ENCODE results near the gene NEXN. TPM values are rescaled to one million over a fixed set of nuclear protein-coding genes. Genes with fewer than 3 reads are reported as not detected.

Gene NEXN
- total RNA-seq, 2 donors from 2014 or later: 5.7 TPM

DNA sequence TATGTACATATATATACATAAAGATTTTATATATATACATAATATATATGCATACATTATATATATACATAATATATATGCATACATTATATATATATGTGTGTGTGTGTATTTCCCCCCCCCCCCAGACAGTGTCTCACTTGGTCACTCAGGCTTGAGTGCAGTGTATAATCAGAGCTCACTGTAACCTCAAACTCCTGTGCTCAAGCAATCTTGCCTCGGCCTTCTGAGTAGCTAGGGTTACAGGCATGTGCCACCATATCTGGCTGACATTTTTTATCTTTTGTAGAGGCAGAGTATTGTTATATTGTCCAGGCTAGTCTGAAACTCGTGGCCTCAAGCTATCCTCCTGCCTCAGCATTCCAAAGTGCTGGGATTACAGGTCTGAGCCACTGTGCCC is 99.5 kb downstream of the NEXN start:
- WGBS, 2 experiments (ENCODE audit: insufficient coverage in 1 of 2, insufficient read length in 1 of 2): 89 to 90% methylated on average over 2 of the region's 2 CpGs
- Histone ChIP-seq H3K27ac (ENCODE audit: low read depth, low read length) (no peak overlapping the region), H3K36me3 (ENCODE audit: control insufficient read depth, insufficient read depth, low read length) (peaks cover 6% of the 10 kb centered on the region), H3K27me3 (ENCODE audit: control insufficient read depth, insufficient read depth, low read length, poor library complexity, severe bottlenecking) (no peaks in the 10 kb centered on the region), H3K9me3 (ENCODE audit: control insufficient read depth, low read length) (no peaks in the 10 kb centered on the region), H3K4me3 (ENCODE audit: low read length) (no peak overlapping the region), H3K9ac (ENCODE audit: extremely low read depth, low read length, poor library complexity, severe bottlenecking) (no peak overlapping the region), H3K4me1 (ENCODE audit: control insufficient read depth, insufficient read depth, low read length) (peaks cover 12% of the 10 kb centered on the region)
- H3K9me3 Mint-ChIP-seq: no peaks in the 10 kb centered on the region
- DNase-seq: no peak
- H3K4me1 Mint-ChIP-seq: peaks cover 38% of the 10 kb centered on the region
- TF ChIP-seq, protein P1, sequence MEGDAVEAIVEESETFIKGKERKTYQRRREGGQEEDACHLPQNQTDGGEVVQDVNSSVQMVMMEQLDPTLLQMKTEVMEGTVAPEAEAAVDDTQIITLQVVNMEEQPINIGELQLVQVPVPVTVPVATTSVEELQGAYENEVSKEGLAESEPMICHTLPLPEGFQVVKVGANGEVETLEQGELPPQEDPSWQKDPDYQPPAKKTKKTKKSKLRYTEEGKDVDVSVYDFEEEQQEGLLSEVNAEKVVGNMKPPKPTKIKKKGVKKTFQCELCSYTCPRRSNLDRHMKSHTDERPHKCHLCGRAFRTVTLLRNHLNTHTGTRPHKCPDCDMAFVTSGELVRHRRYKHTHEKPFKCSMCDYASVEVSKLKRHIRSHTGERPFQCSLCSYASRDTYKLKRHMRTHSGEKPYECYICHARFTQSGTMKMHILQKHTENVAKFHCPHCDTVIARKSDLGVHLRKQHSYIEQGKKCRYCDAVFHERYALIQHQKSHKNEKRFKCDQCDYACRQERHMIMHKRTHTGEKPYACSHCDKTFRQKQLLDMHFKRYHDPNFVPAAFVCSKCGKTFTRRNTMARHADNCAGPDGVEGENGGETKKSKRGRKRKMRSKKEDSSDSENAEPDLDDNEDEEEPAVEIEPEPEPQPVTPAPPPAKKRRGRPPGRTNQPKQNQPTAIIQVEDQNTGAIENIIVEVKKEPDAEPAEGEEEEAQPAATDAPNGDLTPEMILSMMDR (conservative IDR thresholded peaks at IDR 0.05): no peak
- peaks cover 21% of the 10 kb centered on the region for H3K36me3 Mint-ChIP-seq (ENCODE audit: low read depth)
- H3K27ac Mint-ChIP-seq: no peak overlapping the region
- no peaks in the 10 kb centered on the region for H3K27me3 Mint-ChIP-seq (ENCODE audit: insufficient read depth)
- no peak overlapping the region for H3K4me3 Mint-ChIP-seq

DNA sequence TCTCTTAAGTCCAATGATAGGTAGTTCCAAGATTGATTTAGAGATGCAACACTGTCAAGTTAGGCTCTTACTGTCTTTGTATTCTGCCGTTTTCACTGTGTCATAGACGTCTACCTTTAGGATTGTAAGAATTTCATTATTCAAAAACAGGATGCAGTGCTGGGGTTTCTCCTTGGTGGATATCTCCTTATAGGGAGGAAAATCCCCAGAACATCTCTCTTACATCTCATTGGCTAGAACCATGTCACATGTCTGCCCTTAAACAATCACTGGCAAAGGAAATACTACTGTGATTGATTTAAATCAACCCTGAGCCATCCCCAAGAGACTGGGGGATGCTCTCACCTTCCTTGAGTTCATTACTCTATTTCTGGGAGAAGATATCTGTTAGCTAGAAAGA is 101.3 kb downstream of the NEXN start:
- 86 to 98% methylated on average over 2 of the region's 2 CpGs for WGBS, 2 experiments (ENCODE audit: insufficient coverage in 1 of 2, insufficient read length in 1 of 2)
- Histone ChIP-seq H3K36me3 (ENCODE audit: control insufficient read depth, insufficient read depth, low read length) (peaks cover 11% of the 10 kb centered on the region), H3K27me3 (ENCODE audit: control insufficient read depth, insufficient read depth, low read length, poor library complexity, severe bottlenecking) (no peaks in the 10 kb centered on the region), H3K4me3 (ENCODE audit: low read length) (no peak overlapping the region), H3K9ac (ENCODE audit: extremely low read depth, low read length, poor library complexity, severe bottlenecking) (no peak overlapping the region), H3K4me1 (ENCODE audit: control insufficient read depth, insufficient read depth, low read length) (peaks cover 8% of the 10 kb centered on the region), H3K27ac (ENCODE audit: low read depth, low read length) (no peak overlapping the region), H3K9me3 (ENCODE audit: control insufficient read depth, low read length) (no peaks in the 10 kb centered on the region)
- no peaks in the 10 kb centered on the region for H3K27me3 Mint-ChIP-seq (ENCODE audit: insufficient read depth)
- peaks cover 26% of the 10 kb centered on the region for H3K4me1 Mint-ChIP-seq
- no peaks in the 10 kb centered on the region for H3K9me3 Mint-ChIP-seq
- no peak overlapping the region for H3K27ac Mint-ChIP-seq
- DNase-seq: no peak
- TF ChIP-seq, protein P1 (conservative IDR thresholded peaks at IDR 0.05): no peak
- no peak overlapping the region for H3K4me3 Mint-ChIP-seq
- peaks cover 27% of the 10 kb centered on the region for H3K36me3 Mint-ChIP-seq (ENCODE audit: low read depth)

DNA sequence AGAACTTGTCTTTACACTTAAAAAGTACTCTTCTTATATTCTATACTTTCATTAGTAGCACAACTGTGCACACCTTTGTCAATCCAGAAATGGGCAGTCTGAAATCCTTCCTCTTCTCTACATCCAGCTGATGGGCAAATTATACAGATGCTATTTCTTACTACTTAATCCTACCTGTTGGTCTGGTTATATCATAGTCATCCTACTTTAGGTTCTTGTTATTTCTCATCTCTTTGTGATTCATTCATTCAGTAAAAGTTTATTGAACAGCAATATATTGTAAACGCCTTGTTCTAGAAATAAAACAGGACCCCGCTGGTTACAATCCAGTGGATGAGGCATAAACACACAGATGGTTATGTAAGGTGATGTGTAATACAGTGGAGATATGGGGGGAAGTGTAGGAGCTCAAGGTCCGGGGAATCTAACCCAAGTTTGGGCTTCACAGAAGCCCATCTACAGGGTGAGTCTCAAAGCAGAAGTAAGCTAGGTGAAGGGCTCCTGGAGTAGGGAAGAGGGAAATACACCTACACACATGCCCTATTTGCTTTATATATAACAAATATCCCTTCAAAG is 102.3 kb downstream of the NEXN start:
- Histone ChIP-seq H3K9me3 (ENCODE audit: control insufficient read depth, low read length) (no peaks in the 10 kb centered on the region), H3K27me3 (ENCODE audit: control insufficient read depth, insufficient read depth, low read length, poor library complexity, severe bottlenecking) (no peaks in the 10 kb centered on the region), H3K27ac (ENCODE audit: low read depth, low read length) (no peak overlapping the region), H3K4me3 (ENCODE audit: low read length) (no peak overlapping the region), H3K4me1 (ENCODE audit: control insufficient read depth, insufficient read depth, low read length) (peaks cover 6% of the 10 kb centered on the region), H3K9ac (ENCODE audit: extremely low read depth, low read length, poor library complexity, severe bottlenecking) (no peak overlapping the region), H3K36me3 (ENCODE audit: control insufficient read depth, insufficient read depth, low read length) (peaks cover 21% of the 10 kb centered on the region)
- H3K27me3 Mint-ChIP-seq (ENCODE audit: insufficient read depth): no peaks in the 10 kb centered on the region
- H3K4me3 Mint-ChIP-seq: no peak overlapping the region
- TF ChIP-seq, protein P1 (conservative IDR thresholded peaks at IDR 0.05): no peak
- no peak for DNase-seq
- H3K4me1 Mint-ChIP-seq: peaks cover 17% of the 10 kb centered on the region
- no peak overlapping the region for H3K27ac Mint-ChIP-seq
- peaks cover 32% of the 10 kb centered on the region for H3K36me3 Mint-ChIP-seq (ENCODE audit: low read depth)
- 98 to 100% methylated on average over 1 to 3 of the region's 3 CpGs for WGBS, 2 experiments (ENCODE audit: insufficient coverage in 1 of 2, insufficient read length in 1 of 2)
- H3K9me3 Mint-ChIP-seq: no peaks in the 10 kb centered on the region
